ENCODE results near the gene RABGAP1L. TPM values are rescaled to one million over a fixed set of nuclear protein-coding genes. Genes with fewer than 3 reads are reported as not detected.

The RABGAP1L gene
- total RNA-seq, 1 experiment from 2014 or later = 76.9 TPM

DNA sequence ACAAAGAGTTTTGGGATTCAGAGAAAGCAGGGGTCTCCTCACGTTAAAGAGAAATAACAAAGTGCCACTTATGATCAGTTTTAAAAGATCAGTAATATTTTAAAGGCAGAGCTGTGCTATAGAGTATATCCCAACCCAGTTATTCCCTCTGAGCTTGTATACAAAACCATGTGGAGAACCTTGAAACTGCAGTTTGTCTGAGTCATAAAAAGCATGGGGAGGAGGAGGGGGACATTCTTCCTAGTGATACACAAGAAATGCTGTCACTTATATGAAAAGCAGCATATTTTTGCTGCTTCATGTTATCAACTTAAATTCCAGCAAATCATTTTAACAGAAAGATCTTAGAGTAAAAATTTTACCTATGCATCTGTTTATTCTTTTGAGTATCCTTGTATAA lies 533.0 kb downstream of the RABGAP1L start (continued):
- TF ChIP-seq MYBL2 (CRISPR knock-in tag; IDR thresholded peaks at IDR 0.05) = no peak
- TF ChIP-seq, protein P1, sequence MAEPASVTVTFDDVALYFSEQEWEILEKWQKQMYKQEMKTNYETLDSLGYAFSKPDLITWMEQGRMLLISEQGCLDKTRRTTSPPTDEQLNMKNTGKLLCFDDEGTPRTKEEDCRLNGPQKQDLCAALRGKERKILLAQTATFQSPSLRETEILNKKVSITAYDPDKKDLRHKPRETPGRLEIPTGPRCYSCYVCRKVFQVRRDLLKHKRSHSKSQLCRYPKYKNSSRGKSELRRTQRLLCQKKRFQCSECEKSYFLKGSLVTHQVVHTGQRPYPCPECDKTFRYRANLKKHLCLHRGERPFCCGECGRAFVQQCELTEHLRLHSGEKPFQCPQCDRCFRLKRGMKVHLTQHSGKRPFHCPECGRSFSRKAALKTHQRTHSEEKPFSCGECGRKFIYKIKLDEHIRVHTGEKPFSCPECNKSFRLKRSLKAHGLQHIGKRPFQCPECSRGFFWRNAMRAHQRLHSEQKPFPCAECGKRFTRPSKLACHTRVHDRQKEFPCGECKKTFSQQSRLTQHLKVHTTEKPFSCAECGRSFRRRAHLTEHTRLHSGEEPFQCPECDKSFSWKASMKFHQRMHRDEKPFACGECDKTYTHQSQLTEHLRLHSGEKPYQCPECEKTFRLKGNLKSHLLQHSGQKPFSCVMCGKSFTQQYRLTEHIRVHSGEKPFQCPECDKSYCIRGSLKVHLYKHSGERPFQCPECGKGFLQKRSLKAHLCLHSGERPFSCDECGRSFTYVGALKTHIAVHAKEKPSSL (CRISPR knock-in tag; conservative IDR thresholded peaks at IDR 0.05) = no peak

DNA sequence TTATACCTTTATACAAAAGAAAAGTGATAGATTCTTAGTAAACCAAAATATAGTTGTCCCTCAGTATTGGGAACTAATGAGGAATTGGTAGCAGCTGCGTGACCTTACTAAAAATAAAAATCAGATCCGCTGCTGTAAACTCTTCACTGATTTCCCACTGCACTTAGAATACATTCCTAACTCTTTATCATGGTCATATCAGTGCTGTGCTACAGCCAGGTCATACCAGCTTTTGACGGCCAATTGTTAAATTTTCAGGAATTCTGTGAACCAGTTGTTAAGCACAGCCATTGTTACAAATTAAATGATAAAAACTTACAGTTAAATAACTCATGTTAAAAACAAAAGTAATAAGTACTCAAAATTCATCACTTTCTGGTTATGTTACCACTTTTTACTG lies 533.8 kb downstream of the RABGAP1L start:
- H3K9me3 Mint-ChIP-seq = peaks cover 5% of the 10 kb centered on the region; the same call in 1 of the 2 replicates
- no peak for ATAC-seq
- no peaks in the 10 kb centered on the region for H3K27me3 Mint-ChIP-seq (ENCODE audit: low read depth)
- H3K36me3 Mint-ChIP-seq = no peaks in the 10 kb centered on the region
- peaks cover 13% of the 10 kb centered on the region for H3K4me1 Mint-ChIP-seq
- H3K27ac Mint-ChIP-seq = no peak overlapping the region
- DNase-seq (ENCODE audit: low spot score) = no peak
- POLR2A ChIA-PET = interaction anchor here (0.8 kb wide), 1 partner anchor 9 kb away, joined by 3 read pairs; no protein-coding TSS in a partner anchor
- CTCF ChIA-PET = interaction anchor here (1.4 kb wide), 1 partner anchor 431 kb away, joined by 5 read pairs; no protein-coding TSS in a partner anchor
- H3K4me3 Mint-ChIP-seq = no peak overlapping the region
- TF ChIP-seq, protein P2, sequence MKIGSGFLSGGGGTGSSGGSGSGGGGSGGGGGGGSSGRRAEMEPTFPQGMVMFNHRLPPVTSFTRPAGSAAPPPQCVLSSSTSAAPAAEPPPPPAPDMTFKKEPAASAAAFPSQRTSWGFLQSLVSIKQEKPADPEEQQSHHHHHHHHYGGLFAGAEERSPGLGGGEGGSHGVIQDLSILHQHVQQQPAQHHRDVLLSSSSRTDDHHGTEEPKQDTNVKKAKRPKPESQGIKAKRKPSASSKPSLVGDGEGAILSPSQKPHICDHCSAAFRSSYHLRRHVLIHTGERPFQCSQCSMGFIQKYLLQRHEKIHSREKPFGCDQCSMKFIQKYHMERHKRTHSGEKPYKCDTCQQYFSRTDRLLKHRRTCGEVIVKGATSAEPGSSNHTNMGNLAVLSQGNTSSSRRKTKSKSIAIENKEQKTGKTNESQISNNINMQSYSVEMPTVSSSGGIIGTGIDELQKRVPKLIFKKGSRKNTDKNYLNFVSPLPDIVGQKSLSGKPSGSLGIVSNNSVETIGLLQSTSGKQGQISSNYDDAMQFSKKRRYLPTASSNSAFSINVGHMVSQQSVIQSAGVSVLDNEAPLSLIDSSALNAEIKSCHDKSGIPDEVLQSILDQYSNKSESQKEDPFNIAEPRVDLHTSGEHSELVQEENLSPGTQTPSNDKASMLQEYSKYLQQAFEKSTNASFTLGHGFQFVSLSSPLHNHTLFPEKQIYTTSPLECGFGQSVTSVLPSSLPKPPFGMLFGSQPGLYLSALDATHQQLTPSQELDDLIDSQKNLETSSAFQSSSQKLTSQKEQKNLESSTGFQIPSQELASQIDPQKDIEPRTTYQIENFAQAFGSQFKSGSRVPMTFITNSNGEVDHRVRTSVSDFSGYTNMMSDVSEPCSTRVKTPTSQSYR (CRISPR knock-in tag; IDR thresholded peaks at IDR 0.05) = no peak
- TF ChIP-seq ARID4B (CRISPR knock-in tag; IDR thresholded peaks at IDR 0.05; ENCODE audit: borderline replicate concordance) (no peak), PREB (CRISPR knock-in tag; IDR thresholded peaks at IDR 0.05; ENCODE audit: borderline replicate concordance) (no peak), GABPB1 (CRISPR knock-in tag; IDR thresholded peaks at IDR 0.05) (no peak), IRF2 (CRISPR knock-in tag; IDR thresholded peaks at IDR 0.05; ENCODE audit: borderline replicate concordance, low read depth) (no peak), CREB1 (CRISPR knock-in tag; IDR thresholded peaks at IDR 0.05) (no peak), ZNF512 (CRISPR knock-in tag; IDR thresholded peaks at IDR 0.05; ENCODE audit: borderline replicate concordance) (no peak), TEAD1 (CRISPR knock-in tag; IDR thresholded peaks at IDR 0.05) (no peak), GTF2I (CRISPR knock-in tag; conservative IDR thresholded peaks at IDR 0.05) (no peak), MAX (CRISPR knock-in tag; IDR thresholded peaks at IDR 0.05) (no peak), SMAD3 (CRISPR knock-in tag; IDR thresholded peaks at IDR 0.05; ENCODE audit: borderline replicate concordance) (no peak), PRRX2 (CRISPR knock-in tag; IDR thresholded peaks at IDR 0.05) (no peak), EMX1 (CRISPR knock-in tag; IDR thresholded peaks at IDR 0.05) (no peak)
- TF ChIP-seq, protein P3, sequence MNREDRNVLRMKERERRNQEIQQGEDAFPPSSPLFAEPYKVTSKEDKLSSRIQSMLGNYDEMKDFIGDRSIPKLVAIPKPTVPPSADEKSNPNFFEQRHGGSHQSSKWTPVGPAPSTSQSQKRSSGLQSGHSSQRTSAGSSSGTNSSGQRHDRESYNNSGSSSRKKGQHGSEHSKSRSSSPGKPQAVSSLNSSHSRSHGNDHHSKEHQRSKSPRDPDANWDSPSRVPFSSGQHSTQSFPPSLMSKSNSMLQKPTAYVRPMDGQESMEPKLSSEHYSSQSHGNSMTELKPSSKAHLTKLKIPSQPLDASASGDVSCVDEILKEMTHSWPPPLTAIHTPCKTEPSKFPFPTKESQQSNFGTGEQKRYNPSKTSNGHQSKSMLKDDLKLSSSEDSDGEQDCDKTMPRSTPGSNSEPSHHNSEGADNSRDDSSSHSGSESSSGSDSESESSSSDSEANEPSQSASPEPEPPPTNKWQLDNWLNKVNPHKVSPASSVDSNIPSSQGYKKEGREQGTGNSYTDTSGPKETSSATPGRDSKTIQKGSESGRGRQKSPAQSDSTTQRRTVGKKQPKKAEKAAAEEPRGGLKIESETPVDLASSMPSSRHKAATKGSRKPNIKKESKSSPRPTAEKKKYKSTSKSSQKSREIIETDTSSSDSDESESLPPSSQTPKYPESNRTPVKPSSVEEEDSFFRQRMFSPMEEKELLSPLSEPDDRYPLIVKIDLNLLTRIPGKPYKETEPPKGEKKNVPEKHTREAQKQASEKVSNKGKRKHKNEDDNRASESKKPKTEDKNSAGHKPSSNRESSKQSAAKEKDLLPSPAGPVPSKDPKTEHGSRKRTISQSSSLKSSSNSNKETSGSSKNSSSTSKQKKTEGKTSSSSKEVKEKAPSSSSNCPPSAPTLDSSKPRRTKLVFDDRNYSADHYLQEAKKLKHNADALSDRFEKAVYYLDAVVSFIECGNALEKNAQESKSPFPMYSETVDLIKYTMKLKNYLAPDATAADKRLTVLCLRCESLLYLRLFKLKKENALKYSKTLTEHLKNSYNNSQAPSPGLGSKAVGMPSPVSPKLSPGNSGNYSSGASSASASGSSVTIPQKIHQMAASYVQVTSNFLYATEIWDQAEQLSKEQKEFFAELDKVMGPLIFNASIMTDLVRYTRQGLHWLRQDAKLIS (CRISPR knock-in tag; IDR thresholded peaks at IDR 0.05; ENCODE audit: borderline replicate concordance) = no peak
- TF ChIP-seq, protein P4, sequence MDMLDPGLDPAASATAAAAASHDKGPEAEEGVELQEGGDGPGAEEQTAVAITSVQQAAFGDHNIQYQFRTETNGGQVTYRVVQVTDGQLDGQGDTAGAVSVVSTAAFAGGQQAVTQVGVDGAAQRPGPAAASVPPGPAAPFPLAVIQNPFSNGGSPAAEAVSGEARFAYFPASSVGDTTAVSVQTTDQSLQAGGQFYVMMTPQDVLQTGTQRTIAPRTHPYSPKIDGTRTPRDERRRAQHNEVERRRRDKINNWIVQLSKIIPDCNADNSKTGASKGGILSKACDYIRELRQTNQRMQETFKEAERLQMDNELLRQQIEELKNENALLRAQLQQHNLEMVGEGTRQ (CRISPR knock-in tag; IDR thresholded peaks at IDR 0.05) = no peak
